GM12801 (cell line): ENCODE data around the gene C1orf21.

Experiments
- TF ChIP-seq, protein P1 (sequence below): IDR thresholded peaks from one replicate; pipeline ENCODE4 v1.5.1; 2011; ENCODE audit warnings: control low read depth; ENCODE audit not compliant: insufficient read length; ENCODE audit errors: extremely low read depth

C1orf21 gene

GRCh38 chr1:184433956-184434502, 47.2 kb downstream of the C1orf21 start:
- TF ChIP-seq, protein P1, sequence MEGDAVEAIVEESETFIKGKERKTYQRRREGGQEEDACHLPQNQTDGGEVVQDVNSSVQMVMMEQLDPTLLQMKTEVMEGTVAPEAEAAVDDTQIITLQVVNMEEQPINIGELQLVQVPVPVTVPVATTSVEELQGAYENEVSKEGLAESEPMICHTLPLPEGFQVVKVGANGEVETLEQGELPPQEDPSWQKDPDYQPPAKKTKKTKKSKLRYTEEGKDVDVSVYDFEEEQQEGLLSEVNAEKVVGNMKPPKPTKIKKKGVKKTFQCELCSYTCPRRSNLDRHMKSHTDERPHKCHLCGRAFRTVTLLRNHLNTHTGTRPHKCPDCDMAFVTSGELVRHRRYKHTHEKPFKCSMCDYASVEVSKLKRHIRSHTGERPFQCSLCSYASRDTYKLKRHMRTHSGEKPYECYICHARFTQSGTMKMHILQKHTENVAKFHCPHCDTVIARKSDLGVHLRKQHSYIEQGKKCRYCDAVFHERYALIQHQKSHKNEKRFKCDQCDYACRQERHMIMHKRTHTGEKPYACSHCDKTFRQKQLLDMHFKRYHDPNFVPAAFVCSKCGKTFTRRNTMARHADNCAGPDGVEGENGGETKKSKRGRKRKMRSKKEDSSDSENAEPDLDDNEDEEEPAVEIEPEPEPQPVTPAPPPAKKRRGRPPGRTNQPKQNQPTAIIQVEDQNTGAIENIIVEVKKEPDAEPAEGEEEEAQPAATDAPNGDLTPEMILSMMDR = no peak

GRCh38 chr1:184437291-184437690, 50.5 kb downstream of the C1orf21 start:
- TF ChIP-seq, protein P1 = no peak

DNA sequence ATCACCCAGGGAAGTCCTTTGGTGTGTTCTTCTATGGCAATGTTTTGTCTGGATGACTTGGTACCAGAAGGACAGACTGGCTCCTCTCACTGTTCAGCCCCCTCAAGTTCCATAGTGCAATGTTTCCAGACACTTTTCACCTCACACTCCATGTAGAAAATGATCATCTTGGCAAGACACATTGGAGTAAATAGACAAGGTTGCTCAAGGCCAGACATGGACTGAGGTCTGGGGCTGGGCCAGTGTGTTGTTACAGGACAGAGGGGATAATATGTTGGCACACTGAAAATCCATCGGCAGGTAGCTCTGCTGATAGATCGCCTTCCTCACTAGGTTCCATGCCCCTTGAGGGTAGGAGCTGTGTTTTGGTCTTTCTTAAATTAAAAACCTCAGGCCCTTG, 51.5 kb downstream of the C1orf21 start:
- TF ChIP-seq, protein P1 = no peak

GRCh38 chr1:184442260-184442659, 55.4 kb downstream of the C1orf21 start:
- TF ChIP-seq, protein P1 = no peak

DNA sequence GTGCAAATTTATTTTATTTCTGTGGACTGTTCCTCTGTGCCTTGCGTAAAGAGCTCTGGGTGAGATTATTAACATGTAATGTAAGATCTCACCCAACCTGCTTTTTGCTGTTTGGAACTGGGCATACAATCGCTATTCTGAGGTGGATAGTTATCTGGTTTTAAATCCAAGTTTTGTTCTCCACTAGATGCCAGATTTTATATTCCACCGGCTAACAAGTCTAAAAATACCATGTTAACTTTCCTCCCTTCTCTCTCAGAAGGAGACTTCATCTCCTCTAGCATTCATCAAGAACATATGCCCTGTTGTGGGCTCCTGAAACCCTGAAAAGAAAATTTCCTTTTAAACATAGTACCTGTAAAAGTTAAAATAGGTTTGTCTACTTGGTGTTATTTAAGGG, 56.4 kb downstream of the C1orf21 start:
- TF ChIP-seq, protein P1 = no peak

DNA sequence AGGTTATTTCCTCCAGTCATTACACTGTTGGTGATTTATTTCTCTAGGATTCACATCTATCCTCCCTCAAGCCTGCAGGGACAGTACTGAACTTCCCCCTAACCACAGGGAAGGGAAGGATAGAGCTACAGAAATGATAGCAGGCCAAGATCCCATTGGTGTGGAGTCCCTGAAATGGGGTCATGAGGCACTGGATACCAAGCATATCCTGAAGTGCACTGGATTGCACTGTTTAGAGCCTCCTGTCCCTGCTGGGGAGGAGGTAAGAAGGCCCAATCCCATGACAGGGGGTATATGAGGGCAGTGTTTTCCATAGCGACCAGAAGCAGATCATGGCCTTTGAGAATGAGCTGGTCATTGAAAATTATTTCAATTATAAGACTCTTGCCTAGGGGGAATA, 56.8 kb downstream of the C1orf21 start:
- TF ChIP-seq, protein P1 = no peak

DNA sequence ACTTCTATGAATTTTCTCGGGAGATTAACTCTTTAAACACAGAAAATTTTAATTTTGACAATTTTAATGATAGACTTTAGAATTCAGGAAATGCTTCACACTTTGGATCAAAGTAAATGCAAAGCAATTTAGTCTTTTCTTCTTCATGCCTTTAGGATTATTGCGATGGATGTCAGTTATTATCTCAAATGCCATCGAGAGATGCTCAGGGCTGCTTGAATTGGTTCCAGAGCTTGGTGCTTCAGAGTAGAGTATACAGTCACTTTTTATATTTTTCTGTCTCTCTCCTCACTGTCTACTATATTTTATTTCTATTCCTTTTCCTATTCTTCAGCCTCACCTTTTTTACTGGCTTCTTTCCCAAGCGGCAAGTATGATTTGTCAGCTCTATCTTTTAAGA, 59.2 kb downstream of the C1orf21 start:
- TF ChIP-seq, protein P1 = no peak
